ENCODE data around the gene GALK1. TPM values are rescaled to one million over a fixed set of nuclear protein-coding genes. Genes with fewer than 3 reads are reported as not detected.

GALK1 gene
- total and polyA plus RNA-seq, 9 of the 15 experiments (the other 6 are each of a cell fraction or from before 2014, with no cell fraction given): 0.45 to 51.6 (median 17.4) TPM

DNA sequence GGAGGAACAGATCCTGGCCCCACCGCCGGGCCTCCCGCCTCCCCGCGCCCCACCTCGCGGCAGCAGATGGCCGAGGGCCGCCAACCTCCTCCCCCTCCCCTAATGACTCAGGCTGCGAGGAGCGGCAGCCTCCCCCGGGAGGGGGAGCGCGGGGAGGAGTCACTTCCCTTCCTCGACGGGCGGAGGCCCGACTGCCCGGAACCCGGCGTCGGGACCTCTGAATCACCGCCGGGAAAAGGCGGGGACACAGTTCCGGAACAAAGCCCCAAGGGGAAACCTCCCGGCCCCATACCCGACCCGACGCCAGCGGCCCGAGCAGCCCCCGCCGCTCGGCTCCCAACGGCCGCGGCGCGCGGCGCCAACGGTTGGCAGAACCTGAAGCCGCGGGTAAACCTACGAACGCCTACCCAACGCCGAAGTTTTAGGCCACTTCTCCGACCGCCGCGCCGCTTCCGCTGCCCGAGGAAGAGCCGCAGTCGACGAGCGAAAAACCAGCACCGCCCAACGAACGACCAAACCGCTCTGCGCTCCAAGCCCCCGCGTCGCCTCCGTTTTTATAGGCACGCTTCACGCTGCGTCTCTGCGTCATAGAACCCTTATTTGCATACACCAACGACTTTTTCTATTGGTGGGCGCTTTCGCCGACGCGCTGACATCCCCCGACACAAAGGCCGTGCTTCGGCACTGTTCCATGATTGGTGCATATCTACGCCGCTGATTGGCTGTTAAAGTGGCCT, 14.4 kb upstream of the GALK1 start (continued):
- TF ChIP-seq THAP12 (CRISPR knock-in tag; IDR thresholded peaks at IDR 0.05) (peak; percentile 97), E2F3 (CRISPR knock-in tag; IDR thresholded peaks at IDR 0.05) (peak; percentile 59; the same call in 1 of the 2 replicates), ZNF184 (CRISPR knock-in tag; IDR thresholded peaks at IDR 0.05) (no peak), MTA1 (IDR thresholded peaks at IDR 0.05; ENCODE audit: borderline replicate concordance) (no peak), HNRNPLL (IDR thresholded peaks at IDR 0.05; ENCODE audit: low read depth, low read length, poor library complexity, severe bottlenecking) (peak; percentile 91), TFAP4 (CRISPR knock-in tag; IDR thresholded peaks at IDR 0.05; ENCODE audit: borderline replicate concordance) (peak; percentile 66), DACH1 (IDR thresholded peaks at IDR 0.05; ENCODE audit: partially characterized antibody) (peak; percentile 1), L3MBTL2 (IDR thresholded peaks at IDR 0.05) (peak; percentile 57; the same call in 1 of the 2 replicates), ZC3H11A (IDR thresholded peaks at IDR 0.05; ENCODE audit: low read depth, low read length) (no peak), ZNF518B (CRISPR knock-in tag; IDR thresholded peaks at IDR 0.05) (no peak)
- TF ChIP-seq, protein P1, sequence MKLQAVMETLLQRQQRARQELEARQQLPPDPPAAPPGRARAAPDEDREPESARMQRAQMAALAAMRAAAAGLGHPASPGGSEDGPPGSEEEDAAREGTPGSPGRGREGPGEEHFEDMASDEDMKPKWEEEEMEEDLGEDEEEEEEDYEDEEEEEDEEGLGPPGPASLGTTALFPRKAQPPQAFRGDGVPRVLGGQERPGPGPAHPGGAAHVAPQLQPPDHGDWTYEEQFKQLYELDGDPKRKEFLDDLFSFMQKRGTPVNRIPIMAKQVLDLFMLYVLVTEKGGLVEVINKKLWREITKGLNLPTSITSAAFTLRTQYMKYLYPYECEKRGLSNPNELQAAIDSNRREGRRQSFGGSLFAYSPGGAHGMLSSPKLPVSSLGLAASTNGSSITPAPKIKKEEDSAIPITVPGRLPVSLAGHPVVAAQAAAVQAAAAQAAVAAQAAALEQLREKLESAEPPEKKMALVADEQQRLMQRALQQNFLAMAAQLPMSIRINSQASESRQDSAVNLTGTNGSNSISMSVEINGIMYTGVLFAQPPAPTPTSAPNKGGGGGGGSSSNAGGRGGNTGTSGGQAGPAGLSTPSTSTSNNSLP (IDR thresholded peaks at IDR 0.05; ENCODE audit: borderline replicate concordance, low read depth, low read length): no peak
- TF ChIP-seq, protein P2, sequence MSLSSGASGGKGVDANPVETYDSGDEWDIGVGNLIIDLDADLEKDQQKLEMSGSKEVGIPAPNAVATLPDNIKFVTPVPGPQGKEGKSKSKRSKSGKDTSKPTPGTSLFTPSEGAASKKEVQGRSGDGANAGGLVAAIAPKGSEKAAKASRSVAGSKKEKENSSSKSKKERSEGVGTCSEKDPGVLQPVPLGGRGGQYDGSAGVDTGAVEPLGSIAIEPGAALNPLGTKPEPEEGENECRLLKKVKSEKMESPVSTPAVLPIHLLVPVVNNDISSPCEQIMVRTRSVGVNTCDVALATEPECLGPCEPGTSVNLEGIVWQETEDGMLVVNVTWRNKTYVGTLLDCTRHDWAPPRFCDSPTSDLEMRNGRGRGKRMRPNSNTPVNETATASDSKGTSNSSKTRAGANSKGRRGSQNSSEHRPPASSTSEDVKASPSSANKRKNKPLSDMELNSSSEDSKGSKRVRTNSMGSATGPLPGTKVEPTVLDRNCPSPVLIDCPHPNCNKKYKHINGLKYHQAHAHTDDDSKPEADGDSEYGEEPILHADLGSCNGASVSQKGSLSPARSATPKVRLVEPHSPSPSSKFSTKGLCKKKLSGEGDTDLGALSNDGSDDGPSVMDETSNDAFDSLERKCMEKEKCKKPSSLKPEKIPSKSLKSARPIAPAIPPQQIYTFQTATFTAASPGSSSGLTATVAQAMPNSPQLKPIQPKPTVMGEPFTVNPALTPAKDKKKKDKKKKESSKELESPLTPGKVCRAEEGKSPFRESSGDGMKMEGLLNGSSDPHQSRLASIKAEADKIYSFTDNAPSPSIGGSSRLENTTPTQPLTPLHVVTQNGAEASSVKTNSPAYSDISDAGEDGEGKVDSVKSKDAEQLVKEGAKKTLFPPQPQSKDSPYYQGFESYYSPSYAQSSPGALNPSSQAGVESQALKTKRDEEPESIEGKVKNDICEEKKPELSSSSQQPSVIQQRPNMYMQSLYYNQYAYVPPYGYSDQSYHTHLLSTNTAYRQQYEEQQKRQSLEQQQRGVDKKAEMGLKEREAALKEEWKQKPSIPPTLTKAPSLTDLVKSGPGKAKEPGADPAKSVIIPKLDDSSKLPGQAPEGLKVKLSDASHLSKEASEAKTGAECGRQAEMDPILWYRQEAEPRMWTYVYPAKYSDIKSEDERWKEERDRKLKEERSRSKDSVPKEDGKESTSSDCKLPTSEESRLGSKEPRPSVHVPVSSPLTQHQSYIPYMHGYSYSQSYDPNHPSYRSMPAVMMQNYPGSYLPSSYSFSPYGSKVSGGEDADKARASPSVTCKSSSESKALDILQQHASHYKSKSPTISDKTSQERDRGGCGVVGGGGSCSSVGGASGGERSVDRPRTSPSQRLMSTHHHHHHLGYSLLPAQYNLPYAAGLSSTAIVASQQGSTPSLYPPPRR (CRISPR knock-in tag; IDR thresholded peaks at IDR 0.05; ENCODE audit: borderline replicate concordance): peak; percentile 94; the same call in 1 of the 2 replicates

Data from K562 (cell line).